PFSK-1 (cell line): Measurements from ENCODE around the gene MYBPC1.

ENCODE experiments used
- FOXP2 ChIP-seq: optimal IDR thresholded peaks from 2 replicates; pipeline ENCODE3; 2011; ENCODE audit warnings: borderline replicate concordance, control low read depth, inconsistent platforms; ENCODE audit not compliant: insufficient read depth; ENCODE audit errors: extremely low read length, extremely low read depth
- POLR2AphosphoS5 ChIP-seq: IDR thresholded peaks from 2 replicates; pipeline ENCODE4 v1.6.1; 2012; ENCODE audit warnings: low read depth, mild to moderate bottlenecking, control low read depth, low read length, moderate library complexity
- SIN3A ChIP-seq: IDR thresholded peaks from 2 replicates; pipeline ENCODE4 v1.6.1; 2012; ENCODE audit warnings: mild to moderate bottlenecking, low read length, moderate library complexity, borderline replicate concordance; ENCODE audit not compliant: insufficient read depth
- TAF1 ChIP-seq: IDR thresholded peaks from 2 replicates; pipeline ENCODE4 v1.6.1; 2012; ENCODE audit warnings: low read length, control low read depth, borderline replicate concordance; ENCODE audit not compliant: insufficient read depth
- TF ChIP-seq, protein P1 (sequence below), 2 experiments: IDR thresholded peaks; 2 replicates each; pipeline versions ENCODE4 v1.6.1 to v1.8.0; 2011 to 2012; ENCODE audit warnings: low read depth in 2 of 2, low read length in 2 of 2, control low read depth in 1 of 2, inconsistent platforms in 1 of 2, mild to moderate bottlenecking in 1 of 2, moderate library complexity in 1 of 2; ENCODE audit not compliant: insufficient read depth in 1 of 2

MYBPC1 gene

DNA sequence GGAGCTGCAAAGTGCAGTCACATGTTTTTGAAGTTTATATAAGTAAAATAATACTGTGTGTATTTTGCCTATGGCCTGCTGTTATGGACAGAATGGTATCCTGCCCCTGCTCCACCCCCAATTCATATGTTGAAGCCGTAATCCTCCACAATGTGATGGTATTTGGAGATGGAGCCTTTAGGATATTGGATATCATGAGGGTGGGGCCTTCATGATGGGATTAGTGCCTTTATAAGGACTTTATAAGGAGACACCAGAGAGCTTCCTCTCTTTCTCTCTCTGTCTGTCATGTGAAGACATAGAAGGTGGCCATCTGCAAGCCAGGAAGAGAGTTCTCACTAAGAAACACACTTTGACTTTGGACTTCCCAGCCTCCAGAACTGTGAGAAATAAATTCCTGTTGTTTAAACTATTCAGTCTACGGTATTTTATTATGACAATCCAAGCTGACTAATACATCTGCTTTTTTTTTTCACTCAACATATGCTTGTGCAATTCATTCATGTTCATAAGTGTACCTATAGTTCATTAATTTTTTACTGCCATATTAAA, 99.6 kb downstream of the MYBPC1 start:
- TF ChIP-seq TAF1: no peak
- TF ChIP-seq POLR2AphosphoS5: no peak
- no peak for TF ChIP-seq FOXP2
- TF ChIP-seq, protein P1, sequence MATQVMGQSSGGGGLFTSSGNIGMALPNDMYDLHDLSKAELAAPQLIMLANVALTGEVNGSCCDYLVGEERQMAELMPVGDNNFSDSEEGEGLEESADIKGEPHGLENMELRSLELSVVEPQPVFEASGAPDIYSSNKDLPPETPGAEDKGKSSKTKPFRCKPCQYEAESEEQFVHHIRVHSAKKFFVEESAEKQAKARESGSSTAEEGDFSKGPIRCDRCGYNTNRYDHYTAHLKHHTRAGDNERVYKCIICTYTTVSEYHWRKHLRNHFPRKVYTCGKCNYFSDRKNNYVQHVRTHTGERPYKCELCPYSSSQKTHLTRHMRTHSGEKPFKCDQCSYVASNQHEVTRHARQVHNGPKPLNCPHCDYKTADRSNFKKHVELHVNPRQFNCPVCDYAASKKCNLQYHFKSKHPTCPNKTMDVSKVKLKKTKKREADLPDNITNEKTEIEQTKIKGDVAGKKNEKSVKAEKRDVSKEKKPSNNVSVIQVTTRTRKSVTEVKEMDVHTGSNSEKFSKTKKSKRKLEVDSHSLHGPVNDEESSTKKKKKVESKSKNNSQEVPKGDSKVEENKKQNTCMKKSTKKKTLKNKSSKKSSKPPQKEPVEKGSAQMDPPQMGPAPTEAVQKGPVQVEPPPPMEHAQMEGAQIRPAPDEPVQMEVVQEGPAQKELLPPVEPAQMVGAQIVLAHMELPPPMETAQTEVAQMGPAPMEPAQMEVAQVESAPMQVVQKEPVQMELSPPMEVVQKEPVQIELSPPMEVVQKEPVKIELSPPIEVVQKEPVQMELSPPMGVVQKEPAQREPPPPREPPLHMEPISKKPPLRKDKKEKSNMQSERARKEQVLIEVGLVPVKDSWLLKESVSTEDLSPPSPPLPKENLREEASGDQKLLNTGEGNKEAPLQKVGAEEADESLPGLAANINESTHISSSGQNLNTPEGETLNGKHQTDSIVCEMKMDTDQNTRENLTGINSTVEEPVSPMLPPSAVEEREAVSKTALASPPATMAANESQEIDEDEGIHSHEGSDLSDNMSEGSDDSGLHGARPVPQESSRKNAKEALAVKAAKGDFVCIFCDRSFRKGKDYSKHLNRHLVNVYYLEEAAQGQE (IDR thresholded peaks at IDR 0.05; ENCODE audit: insufficient read depth in 1 of 2, low read depth in 2 of 2, low read length in 2 of 2): no peak
- no peak for TF ChIP-seq SIN3A

DNA sequence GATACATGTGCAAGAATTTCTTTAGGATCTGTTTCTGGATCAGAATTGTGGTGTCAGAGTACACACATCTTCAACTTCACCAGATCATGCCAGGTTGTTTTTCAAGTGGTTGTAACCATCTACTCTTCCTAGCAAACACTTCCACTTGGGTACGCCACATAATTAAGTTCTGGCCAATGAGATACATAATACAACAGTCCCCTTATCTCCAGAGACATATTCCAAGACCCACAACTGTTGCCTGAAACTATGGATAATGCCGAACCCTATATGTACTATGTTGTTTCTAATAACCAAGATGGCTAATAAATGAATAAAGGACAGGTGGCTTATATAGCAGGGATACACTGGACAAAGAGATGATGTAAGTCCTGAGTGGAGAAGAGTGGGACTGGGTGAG, 100.2 kb downstream of the MYBPC1 start:
- no peak for TF ChIP-seq FOXP2
- TF ChIP-seq POLR2AphosphoS5: no peak
- TF ChIP-seq, protein P1 (IDR thresholded peaks at IDR 0.05; ENCODE audit: insufficient read depth in 1 of 2, low read depth in 2 of 2, low read length in 2 of 2): no peak

DNA sequence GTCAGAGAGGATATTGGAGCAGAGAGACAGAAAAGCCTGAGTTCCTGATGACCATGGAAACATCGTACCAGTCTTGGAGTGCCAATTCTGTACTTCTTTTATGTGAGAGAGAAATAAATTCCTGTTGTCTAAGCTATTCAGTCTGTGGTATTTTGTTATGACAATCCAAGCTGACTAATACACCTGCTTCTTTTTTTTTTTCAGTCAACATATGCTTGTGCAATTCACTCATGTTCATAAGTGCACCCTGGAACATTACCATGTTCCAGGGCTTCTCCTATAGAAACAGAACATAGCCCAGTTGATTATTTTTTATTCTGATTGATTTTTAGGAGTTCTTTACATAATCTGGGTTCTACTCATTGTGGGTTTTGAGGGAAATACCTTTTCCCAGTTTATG, 100.9 kb downstream of the MYBPC1 start:
- TF ChIP-seq, protein P1 (IDR thresholded peaks at IDR 0.05; ENCODE audit: insufficient read depth in 1 of 2, low read depth in 2 of 2, low read length in 2 of 2): no peak
- no peak for TF ChIP-seq POLR2AphosphoS5
- TF ChIP-seq SIN3A: no peak
- no peak for TF ChIP-seq FOXP2
- TF ChIP-seq TAF1: no peak

DNA sequence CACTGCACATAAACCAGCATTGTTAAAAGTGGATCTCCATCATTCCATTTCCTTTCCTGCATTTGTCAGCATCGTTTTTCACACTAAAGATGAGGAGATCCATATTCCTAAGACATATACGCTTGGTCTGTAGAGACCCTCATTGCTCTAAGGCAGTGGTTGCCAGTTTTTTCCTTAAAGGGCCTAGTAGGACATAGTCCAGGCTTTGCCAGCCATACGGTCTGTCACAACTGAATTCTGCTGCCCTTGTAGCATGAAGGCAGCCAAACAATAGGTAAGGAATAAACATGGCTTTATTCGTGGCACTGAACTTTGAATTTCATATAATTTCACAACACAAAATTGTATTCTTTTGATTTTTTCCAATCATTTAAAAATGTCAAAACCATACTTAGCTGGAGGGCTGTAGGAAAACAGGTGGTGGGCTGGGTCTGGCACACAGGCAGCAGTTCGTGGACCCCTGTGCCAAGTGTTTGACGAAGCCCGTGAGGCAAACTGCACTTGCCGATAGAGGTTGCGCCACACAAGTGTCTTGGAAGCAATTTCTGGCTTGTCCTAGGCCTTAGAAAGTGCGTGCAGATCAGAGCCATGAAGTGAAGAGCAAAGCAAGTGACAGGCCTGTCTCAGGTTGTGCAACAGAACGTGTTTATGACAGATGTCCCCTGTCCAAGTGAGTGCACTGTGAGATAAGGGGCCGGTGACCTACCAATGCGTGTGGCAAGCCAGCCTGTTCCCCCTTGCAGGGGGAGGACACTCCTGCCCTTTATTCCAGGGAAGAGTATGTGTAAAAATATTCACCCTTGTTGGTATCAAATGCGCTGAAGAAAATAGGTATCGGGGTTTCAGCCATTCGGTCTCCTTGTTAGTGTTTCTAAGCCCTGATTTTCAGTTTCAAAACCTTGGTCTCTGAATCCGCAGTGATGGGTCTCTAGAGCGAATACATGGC, 101.8 kb downstream of the MYBPC1 start:
- TF ChIP-seq SIN3A (no peak), FOXP2 (no peak), POLR2AphosphoS5 (no peak), TAF1 (no peak)
- TF ChIP-seq, protein P1 (IDR thresholded peaks at IDR 0.05; ENCODE audit: insufficient read depth in 1 of 2, low read depth in 2 of 2, low read length in 2 of 2): no peak
